HCT116 (cell line): Measurements from ENCODE around the gene TERT. TPM values are rescaled to one million over a fixed set of nuclear protein-coding genes. Genes with fewer than 3 reads are reported as not detected.

Experiments used
- ATAC-seq: fragments of 200-7000 bp; cut with Tn5 transposase; 2 replicates; pipeline ENCODE4 v1.9.1; 2020; ENCODE audit warnings: mild to moderate bottlenecking, moderate library complexity
- BruUV-seq: library from RNA; stranded (reverse); fragments of 400-500 nt; replicated peaks from 2 replicates; lab custom pipeline; 2021; lab: Mats Ljungman, UMichigan
- CTCF ChIA-PET: fragments of 300-600 bp; sonication (Branson Sonifier 250); formaldehyde crosslinking; loops from one replicate; lab custom pipeline; 2021; ENCODE audit warnings: antibody characterized with exemption; lab: Charles Lee
- POLR2A ChIA-PET: fragments of 300-600, 350-600 bp; sonication (Branson Sonifier 250); formaldehyde crosslinking; loops from one replicate; lab custom pipeline; 2021; ENCODE audit warnings: antibody characterized with exemption; lab: Charles Lee
- RAD21 ChIA-PET, 2 experiments: fragments of 300-600 bp; sonication (Branson Sonifier 250); formaldehyde crosslinking; loops; one replicate each; lab custom pipeline; 2023; ENCODE audit warnings: low total read pairs in 2 of 2; ENCODE audit not compliant: uncharacterized antibody in 2 of 2, unreplicated experiment in 2 of 2, low non-redundant PET in 1 of 2; lab: Charles Lee
- DNase-seq: peaks from one replicate; pipeline ENCODE4 v3.0.0-alpha.2; 2010; ENCODE audit warnings: low read depth, low spot score
- H2AFZ ChIP-seq: fragments of 200-600 bp; shearing (Covaris generic), sonication (generic); 2 replicates; pipeline ENCODE4 v1.6.1; 2017; ENCODE audit warnings: low read depth, mixed run types, mixed read lengths, antibody characterized with exemption, low read length; ENCODE audit not compliant: poor library complexity, severe bottlenecking
- H3K27ac ChIP-seq: 2 replicates; pipeline ENCODE4 v1.5.1; 2012; ENCODE audit warnings: low read depth, low read length
- H3K27me3 ChIP-seq: fragments of 200-600 bp; sonication (generic); 2 replicates; pipeline ENCODE4 v1.6.1; 2016; ENCODE audit warnings: mixed run types, low read length, mixed read lengths; ENCODE audit not compliant: insufficient read depth
- H3K36me3 ChIP-seq, 2 experiments: fragments of 200-500 bp in 1 of 2; fragments of 200-600 bp in 1 of 2; sonication (Bioruptor generic) in 1 of 2; sonication (generic) in 1 of 2; 2 replicates each; pipeline versions ENCODE4 v1.5.1 to v1.6.1; 2014 to 2016; ENCODE audit warnings: low read length in 2 of 2, inconsistent platforms in 1 of 2, mixed read lengths in 1 of 2, mixed run types in 1 of 2; ENCODE audit not compliant: insufficient read depth in 2 of 2, control insufficient read depth in 1 of 2
- H3K4me1 ChIP-seq, 2 experiments: fragments of 200-600 bp in 1 of 2; sonication (generic) in 1 of 2; 2 replicates each; pipeline versions ENCODE4 v1.5.1 to v1.6.1; 2012 to 2017; ENCODE audit warnings: low read length in 2 of 2, inconsistent platforms in 1 of 2, mild to moderate bottlenecking in 1 of 2, mixed read lengths in 1 of 2, mixed run types in 1 of 2, moderate library complexity in 1 of 2; ENCODE audit not compliant: insufficient read depth in 2 of 2, control insufficient read depth in 1 of 2
- H3K4me2 ChIP-seq: fragments of 200-600 bp; sonication (generic); 2 replicates; pipeline ENCODE4 v1.6.1; 2017; ENCODE audit warnings: mixed run types, low read length, mixed read lengths
- H3K4me3 ChIP-seq, 2 experiments: fragments of 200-600 bp in 1 of 2; sonication (generic) in 1 of 2; replicated peaks in 1 of 2; 2 replicates each; pipeline ENCODE4 v1.5.1; 2011 to 2016; ENCODE audit warnings: low read length in 2 of 2, control low read depth in 1 of 2, low read depth in 1 of 2, mild to moderate bottlenecking in 1 of 2, mixed read lengths in 1 of 2, mixed run types in 1 of 2
- H3K79me2 ChIP-seq: fragments of 200-600 bp; sonication (generic); 2 replicates; pipeline ENCODE4 v1.6.1; 2017; ENCODE audit warnings: mild to moderate bottlenecking, mixed run types, low read length, moderate library complexity, mixed read lengths; ENCODE audit not compliant: insufficient read depth
- H3K9ac ChIP-seq: fragments of 200-600 bp; sonication (generic); 2 replicates; pipeline ENCODE4 v1.6.1; 2016; ENCODE audit warnings: low read length, mixed read lengths
- H3K9me2 ChIP-seq: fragments of 200-600 bp; sonication (generic), shearing (Covaris generic); 2 replicates; pipeline ENCODE4 v1.6.1; 2017; ENCODE audit warnings: mixed run types, mild to moderate bottlenecking, moderate library complexity; ENCODE audit not compliant: insufficient read depth
- H3K9me3 ChIP-seq, 2 experiments: fragments of 200-500 bp in 1 of 2; fragments of 200-600 bp in 1 of 2; sonication (Bioruptor generic) in 1 of 2; sonication (generic) in 1 of 2; 2 replicates each; pipeline ENCODE4 v1.6.1; 2014 to 2017; ENCODE audit warnings: low read length in 2 of 2, mixed read lengths in 2 of 2, inconsistent platforms in 1 of 2, low read depth in 1 of 2, mild to moderate bottlenecking in 1 of 2, mixed run types in 1 of 2, moderate library complexity in 1 of 2; ENCODE audit not compliant: control insufficient read depth in 1 of 2, insufficient read depth in 1 of 2
- H4K20me1 ChIP-seq: fragments of 200-600 bp; sonication (generic), shearing (Covaris generic); 2 replicates; pipeline ENCODE4 v1.6.1; 2017; ENCODE audit warnings: mixed run types, mild to moderate bottlenecking, moderate library complexity; ENCODE audit not compliant: insufficient read depth
- CEBPB ChIP-seq: IDR thresholded peaks from 2 replicates; pipeline ENCODE4 v1.6.1; 2012; ENCODE audit warnings: low read depth
- FOSL1 ChIP-seq: IDR thresholded peaks from 2 replicates; pipeline ENCODE4 v1.6.1; 2012; ENCODE audit warnings: low read depth
- TCF7L2 ChIP-seq: IDR thresholded peaks from 2 replicates; pipeline ENCODE4 v1.7.0; 2011; ENCODE audit warnings: borderline replicate concordance, inconsistent platforms; ENCODE audit not compliant: insufficient read depth, insufficient read length; ENCODE audit errors: extremely low read depth
- intact Hi-C: fragments of 100-400 bp; cut with micrococcal nuclease; formaldehyde crosslinking; loops from 2 replicates; pipeline ENCODE4 v1.10.0; 2022
- total RNA-seq: library from RNA; stranded (reverse); gene quantifications from one replicate; pipeline ENCODE4 v1.2.1, GENCODE V29; 2021; ENCODE audit not compliant: unreplicated experiment

Gene TERT
- total RNA-seq, 1 experiment from 2014 or later, result 6.9 TPM

DNA sequence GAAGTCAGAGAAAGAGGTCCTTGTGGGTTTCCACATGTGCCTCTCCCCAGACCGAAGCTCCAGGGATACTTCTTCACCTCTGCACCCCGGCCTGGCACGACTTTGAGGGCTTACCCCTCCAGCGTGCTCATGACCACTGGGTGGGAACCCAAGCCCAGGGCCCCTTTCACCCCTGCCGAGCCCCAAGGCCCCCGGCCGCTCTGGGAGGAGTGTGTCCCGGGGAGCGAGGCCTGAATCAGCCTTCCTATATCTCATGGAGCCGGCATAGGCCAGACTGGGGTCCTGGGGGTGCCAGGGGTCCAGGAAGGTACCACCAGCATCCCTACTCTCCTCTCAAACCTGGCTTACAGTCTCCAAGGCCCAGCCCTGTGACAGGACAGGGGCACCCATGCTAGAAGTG lies 17.1 kb downstream of the TERT start:
- H3K27me3 ChIP-seq, result no peaks in the 10 kb centered on the region
- CTCF ChIA-PET, result no interaction called here
- H3K27ac ChIP-seq, result no peak overlapping the region
- no peak for ATAC-seq
- no peaks in the 10 kb centered on the region for H3K9me2 ChIP-seq
- H3K9ac ChIP-seq, result no peak overlapping the region
- RAD21 ChIA-PET, result no interaction called here
- H3K79me2 ChIP-seq, result no peaks in the 10 kb centered on the region
- TF ChIP-seq CEBPB, result no peak
- TF ChIP-seq TCF7L2, result no peak
- BruUV-seq, result no TSS peak
- H2AFZ ChIP-seq, result no peak overlapping the region
- no peaks in the 10 kb centered on the region for H3K9me3 ChIP-seq
- H4K20me1 ChIP-seq, result no peaks in the 10 kb centered on the region
- POLR2A ChIA-PET, result no interaction called here
- DNase-seq, result no peak
- H3K4me3 ChIP-seq, result no peak overlapping the region
- H3K4me1 ChIP-seq, result no peaks in the 10 kb centered on the region
- H3K4me2 ChIP-seq, result no peak overlapping the region
- H3K36me3 ChIP-seq, result peaks cover 0 to 5% of the 10 kb centered on the region in 2 experiments; a peak in 1 of 4 replicates
- intact Hi-C loops, result no loop called here

DNA sequence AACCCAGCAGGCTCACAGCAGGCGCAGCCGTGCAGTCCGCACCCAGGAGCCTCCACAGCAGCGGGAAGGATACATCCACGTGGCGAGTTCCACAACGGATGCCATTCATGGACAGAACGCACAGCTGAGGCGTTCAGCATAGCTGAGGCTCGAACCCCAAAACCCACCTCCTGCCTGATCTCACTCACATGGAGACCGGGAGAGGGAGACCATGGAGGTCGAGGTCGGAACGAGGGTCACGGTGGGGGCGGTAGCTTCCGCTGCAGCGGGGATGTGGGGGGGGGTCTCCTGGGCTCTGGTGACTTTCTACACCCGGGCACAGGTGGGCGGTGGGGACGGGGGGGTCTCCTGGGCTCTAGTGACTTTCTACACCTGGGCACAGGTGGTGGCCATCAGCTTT lies 17.5 kb downstream of the TERT start:
- Histone ChIP-seq H3K4me1 (no peaks in the 10 kb centered on the region), H3K9me3 (no peaks in the 10 kb centered on the region), H2AFZ (no peak overlapping the region), H3K79me2 (no peaks in the 10 kb centered on the region), H4K20me1 (no peaks in the 10 kb centered on the region), H3K4me2 (no peak overlapping the region), H3K9me2 (no peaks in the 10 kb centered on the region), H3K4me3 (no peak overlapping the region), H3K27ac (no peak overlapping the region), H3K9ac (no peak overlapping the region), H3K36me3 (peaks cover 0 to 5% of the 10 kb centered on the region in 2 experiments; a peak in 1 of 4 replicates), H3K27me3 (no peaks in the 10 kb centered on the region)
- RAD21 ChIA-PET, result interaction anchor here in 1 of 2 experiments (0.6 kb wide), 1 partner anchor 50 kb away, joined by 4 read pairs; no protein-coding TSS in a partner anchor
- no peak for ATAC-seq
- intact Hi-C loops, result no loop called here
- BruUV-seq, result no TSS peak
- TF ChIP-seq CEBPB (no peak), FOSL1 (no peak)
- DNase-seq, result no peak
- CTCF ChIA-PET, result no interaction called here
- POLR2A ChIA-PET, result no interaction called here
